ENCODE results near the gene SLC13A2.

- TF ChIP-seq, protein P1, sequence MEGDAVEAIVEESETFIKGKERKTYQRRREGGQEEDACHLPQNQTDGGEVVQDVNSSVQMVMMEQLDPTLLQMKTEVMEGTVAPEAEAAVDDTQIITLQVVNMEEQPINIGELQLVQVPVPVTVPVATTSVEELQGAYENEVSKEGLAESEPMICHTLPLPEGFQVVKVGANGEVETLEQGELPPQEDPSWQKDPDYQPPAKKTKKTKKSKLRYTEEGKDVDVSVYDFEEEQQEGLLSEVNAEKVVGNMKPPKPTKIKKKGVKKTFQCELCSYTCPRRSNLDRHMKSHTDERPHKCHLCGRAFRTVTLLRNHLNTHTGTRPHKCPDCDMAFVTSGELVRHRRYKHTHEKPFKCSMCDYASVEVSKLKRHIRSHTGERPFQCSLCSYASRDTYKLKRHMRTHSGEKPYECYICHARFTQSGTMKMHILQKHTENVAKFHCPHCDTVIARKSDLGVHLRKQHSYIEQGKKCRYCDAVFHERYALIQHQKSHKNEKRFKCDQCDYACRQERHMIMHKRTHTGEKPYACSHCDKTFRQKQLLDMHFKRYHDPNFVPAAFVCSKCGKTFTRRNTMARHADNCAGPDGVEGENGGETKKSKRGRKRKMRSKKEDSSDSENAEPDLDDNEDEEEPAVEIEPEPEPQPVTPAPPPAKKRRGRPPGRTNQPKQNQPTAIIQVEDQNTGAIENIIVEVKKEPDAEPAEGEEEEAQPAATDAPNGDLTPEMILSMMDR (conservative IDR thresholded peaks at IDR 0.05; ENCODE audit: low read depth, low read length), result no peak
- TF ChIP-seq RCOR1 (IDR thresholded peaks at IDR 0.05; ENCODE audit: insufficient replicate concordance, low read length), result no peak
- TF ChIP-seq, protein P2, sequence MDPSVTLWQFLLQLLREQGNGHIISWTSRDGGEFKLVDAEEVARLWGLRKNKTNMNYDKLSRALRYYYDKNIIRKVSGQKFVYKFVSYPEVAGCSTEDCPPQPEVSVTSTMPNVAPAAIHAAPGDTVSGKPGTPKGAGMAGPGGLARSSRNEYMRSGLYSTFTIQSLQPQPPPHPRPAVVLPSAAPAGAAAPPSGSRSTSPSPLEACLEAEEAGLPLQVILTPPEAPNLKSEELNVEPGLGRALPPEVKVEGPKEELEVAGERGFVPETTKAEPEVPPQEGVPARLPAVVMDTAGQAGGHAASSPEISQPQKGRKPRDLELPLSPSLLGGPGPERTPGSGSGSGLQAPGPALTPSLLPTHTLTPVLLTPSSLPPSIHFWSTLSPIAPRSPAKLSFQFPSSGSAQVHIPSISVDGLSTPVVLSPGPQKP (IDR thresholded peaks at IDR 0.05; ENCODE audit: borderline replicate concordance, low read depth, low read length), result no peak
- no peak for TF ChIP-seq POLR2A (IDR thresholded peaks at IDR 0.05; ENCODE audit: low read depth, low read length)
- no peak for TF ChIP-seq CHD1 (IDR thresholded peaks at IDR 0.05; ENCODE audit: low read depth, low read length)
- TF ChIP-seq CEBPB (IDR thresholded peaks at IDR 0.05; ENCODE audit: low read depth, low read length), result no peak
- no peak for TF ChIP-seq FOS (IDR thresholded peaks at IDR 0.05; ENCODE audit: low read depth, low read length)
- TF ChIP-seq BHLHE40 (IDR thresholded peaks at IDR 0.05; ENCODE audit: low read depth, low read length), result no peak
- TF ChIP-seq RFX5 (IDR thresholded peaks at IDR 0.05; ENCODE audit: low read depth, low read length), result no peak
- TF ChIP-seq MAZ (IDR thresholded peaks at IDR 0.05; ENCODE audit: borderline replicate concordance, low read depth, low read length), result no peak
- TF ChIP-seq USF2 (IDR thresholded peaks at IDR 0.05; ENCODE audit: low read depth, low read length), result no peak
- no peak for TF ChIP-seq RAD21 (IDR thresholded peaks at IDR 0.05; ENCODE audit: low read length)
- no peak for TF ChIP-seq NFE2L2 (IDR thresholded peaks at IDR 0.05; ENCODE audit: low read depth, low read length)
These were observed 1.9 kb downstream of the SLC13A2 start for GRCh38 chr17:28475151-28475900.
